Measurements from ENCODE around the gene VEPH1.

- TF ChIP-seq CTCF (IDR thresholded peaks at IDR 0.05) (no peak), POLR2A (IDR thresholded peaks at IDR 0.05) (no peak)
These were observed 66.5 kb downstream of the VEPH1 start, which contains the start of gene PTX3 for GRCh38 chr3:157436583-157437291.

Measured in lower leg skin (tissue), 3 donors.